Endometrial microvascular endothelial cells (primary cell): ENCODE measurements around the gene SLA2. TPM values are rescaled to one million over a fixed set of nuclear protein-coding genes. Genes with fewer than 3 reads are reported as not detected.
"Not testable (repeated sequence)": the region's sequence is repeated elsewhere in the genome, so short reads cannot be mapped to it uniquely, and the experiment has no call there.

ENCODE experiments used
- in situ Hi-C: cut with HindIII; loops from 2 replicates; pipeline ENCODE4 v1.10.0; 2017; ENCODE audit warnings: low sequenced_read_pairs, low pct_unique_long_range_greater_than_20kb; ENCODE audit errors: inconsistent ontology term
- total RNA-seq: library from RNA; depleted of rRNA; stranded (reverse); fragments of >200 nt; gene quantifications from one replicate; pipeline ENCODE4 v1.2.3, GENCODE V29; 2015; ENCODE audit errors: inconsistent ontology term

The SLA2 gene
- total RNA-seq, 1 donor from 2014 or later = 0.28 TPM

GRCh38 chr20:36587388-36588070 lies 58.5 kb downstream of the SLA2 start:
- in situ Hi-C loops = no loop called here

- in situ Hi-C loops = no loop called here
These were observed 60.4 kb downstream of the SLA2 start for GRCh38 chr20:36585410-36586125.

GRCh38 chr20:36584018-36584481 lies 61.9 kb downstream of the SLA2 start:
- in situ Hi-C loops = no loop called here

GRCh38 chr20:36582821-36583220 lies 63.2 kb downstream of the SLA2 start:
- in situ Hi-C loops = no loop called here

- in situ Hi-C loops = no loop called here
These were observed 63.7 kb downstream of the SLA2 start for GRCh38 chr20:36582322-36582721.

- in situ Hi-C loops = no loop called here
These were observed 65.9 kb downstream of the SLA2 start for GRCh38 chr20:36579996-36580545.

GRCh38 chr20:36578356-36579041 lies 67.5 kb downstream of the SLA2 start:
- in situ Hi-C loops = no loop called here

- in situ Hi-C loops = no loop called here
These were observed 69.9 kb downstream of the SLA2 start for GRCh38 chr20:36576081-36576445.

- in situ Hi-C loops = no loop called here
These were observed 71.4 kb downstream of the SLA2 start for GRCh38 chr20:36574366-36575135.

- in situ Hi-C loops = no loop called here
These were observed 72.1 kb downstream of the SLA2 start for GRCh38 chr20:36573798-36574365.

GRCh38 chr20:36573103-36573797 lies 72.7 kb downstream of the SLA2 start, which contains the start of gene TGIF2:
TSS of gene TGIF2 (plus strand) at chr20:36573597. CDS start at chr20:36578775, 5,178 bp downstream.
- in situ Hi-C loops = no loop called here

GRCh38 chr20:36572701-36573102 lies 73.3 kb downstream of the SLA2 start:
- in situ Hi-C loops = no loop called here

GRCh38 chr20:36571564-36572504 lies 74.2 kb downstream of the SLA2 start:
- in situ Hi-C loops = no loop called here

GRCh38 chr20:36569847-36570429 lies 76.1 kb downstream of the SLA2 start:
- in situ Hi-C loops = no loop called here

- in situ Hi-C loops = no loop called here
These were observed 80.5 kb downstream of the SLA2 start for GRCh38 chr20:36565520-36565919.

- in situ Hi-C loops = not testable (repeated sequence)
These were observed 81.3 kb downstream of the SLA2 start for GRCh38 chr20:36564726-36565121.
